NCI-H2029 treated with DMSO at 0.1 percent for 48 hours (cell line): Measurements from ENCODE around the gene FAM163A.

Experiments
- DNase-seq: peaks from one replicate; lab custom pipeline; 2025; lab: John Stamatoyannopoulos, UW

The FAM163A gene

GRCh38 chr1:179753061-179753460, 10.0 kb downstream of the FAM163A start:
- no peak for DNase-seq

- no peak for DNase-seq
Observed at GRCh38 chr1:179754041-179754624, 11.0 kb downstream of the FAM163A start.

- DNase-seq: no peak
Observed at GRCh38 chr1:179757933-179758332, 14.8 kb downstream of the FAM163A start.

GRCh38 chr1:179760521-179760920, 17.4 kb downstream of the FAM163A start:
- DNase-seq: no peak

- no peak for DNase-seq
Observed at GRCh38 chr1:179761296-179761695, 18.2 kb downstream of the FAM163A start.

- DNase-seq: no peak
Observed at GRCh38 chr1:179761846-179762640, 19.0 kb downstream of the FAM163A start.

- no peak for DNase-seq
Observed at GRCh38 chr1:179767177-179767581, 24.1 kb downstream of the FAM163A start.

GRCh38 chr1:179767996-179768395, 24.9 kb downstream of the FAM163A start:
- no peak for DNase-seq

- no peak for DNase-seq
Observed at GRCh38 chr1:179770887-179771502, 27.9 kb downstream of the FAM163A start.

- no peak for DNase-seq
Observed at GRCh38 chr1:179773264-179773663, 30.2 kb downstream of the FAM163A start.

GRCh38 chr1:179774000-179774399, 30.9 kb downstream of the FAM163A start:
- peak; percentile 6 for DNase-seq

- DNase-seq: no peak
Observed at GRCh38 chr1:179774566-179774965, 31.5 kb downstream of the FAM163A start.

- DNase-seq: peak; percentile 18
Observed at GRCh38 chr1:179775009-179775408, 31.9 kb downstream of the FAM163A start.

- no peak for DNase-seq
Observed at GRCh38 chr1:179776831-179777230, 33.7 kb downstream of the FAM163A start.

GRCh38 chr1:179777731-179778130, 34.6 kb downstream of the FAM163A start:
- DNase-seq: no peak

GRCh38 chr1:179779645-179780272, 36.7 kb downstream of the FAM163A start:
- DNase-seq: peak; percentile 55

GRCh38 chr1:179781962-179782361, 38.9 kb downstream of the FAM163A start:
- DNase-seq: no peak

- DNase-seq: no peak
Observed at GRCh38 chr1:179785031-179785431, 41.9 kb downstream of the FAM163A start.

- no peak for DNase-seq
Observed at GRCh38 chr1:179785728-179786127, 42.6 kb downstream of the FAM163A start.

GRCh38 chr1:179786815-179787685, 44.0 kb downstream of the FAM163A start:
- peak; percentile 7 for DNase-seq

GRCh38 chr1:179788259-179788658, 45.2 kb downstream of the FAM163A start:
- no peak for DNase-seq

GRCh38 chr1:179793281-179793680, 50.2 kb downstream of the FAM163A start:
- DNase-seq: no peak
